HCT116 (cell line): ENCODE results near the gene DNAH7. TPM values are rescaled to one million over a fixed set of nuclear protein-coding genes. Genes with fewer than 3 reads are reported as not detected.

Experiments
- ATAC-seq: fragments of 200-7000 bp; cut with Tn5 transposase; 2 replicates; pipeline ENCODE4 v1.9.1; 2020; ENCODE audit warnings: mild to moderate bottlenecking, moderate library complexity
- BruUV-seq: library from RNA; stranded (reverse); fragments of 400-500 nt; replicated peaks from 2 replicates; lab custom pipeline; 2021; lab: Mats Ljungman, UMichigan
- CTCF ChIA-PET: fragments of 300-600 bp; sonication (Branson Sonifier 250); formaldehyde crosslinking; loops from one replicate; lab custom pipeline; 2021; ENCODE audit warnings: antibody characterized with exemption; lab: Charles Lee
- POLR2A ChIA-PET: fragments of 300-600, 350-600 bp; sonication (Branson Sonifier 250); formaldehyde crosslinking; loops from one replicate; lab custom pipeline; 2021; ENCODE audit warnings: antibody characterized with exemption; lab: Charles Lee
- RAD21 ChIA-PET, 2 experiments: fragments of 300-600 bp; sonication (Branson Sonifier 250); formaldehyde crosslinking; loops; one replicate each; lab custom pipeline; 2023; ENCODE audit warnings: low total read pairs in 2 of 2; ENCODE audit not compliant: uncharacterized antibody in 2 of 2, unreplicated experiment in 2 of 2, low non-redundant PET in 1 of 2; lab: Charles Lee
- DNase-seq: peaks from one replicate; pipeline ENCODE4 v3.0.0-alpha.2; 2010; ENCODE audit warnings: low read depth, low spot score
- H2AFZ ChIP-seq: fragments of 200-600 bp; shearing (Covaris generic), sonication (generic); 2 replicates; pipeline ENCODE4 v1.6.1; 2017; ENCODE audit warnings: low read depth, mixed run types, mixed read lengths, antibody characterized with exemption, low read length; ENCODE audit not compliant: poor library complexity, severe bottlenecking
- H3K27ac ChIP-seq: 2 replicates; pipeline ENCODE4 v1.5.1; 2012; ENCODE audit warnings: low read depth, low read length
- H3K27me3 ChIP-seq: fragments of 200-600 bp; sonication (generic); 2 replicates; pipeline ENCODE4 v1.6.1; 2016; ENCODE audit warnings: mixed run types, low read length, mixed read lengths; ENCODE audit not compliant: insufficient read depth
- H3K36me3 ChIP-seq, 2 experiments: fragments of 200-500 bp in 1 of 2; fragments of 200-600 bp in 1 of 2; sonication (Bioruptor generic) in 1 of 2; sonication (generic) in 1 of 2; 2 replicates each; pipeline versions ENCODE4 v1.5.1 to v1.6.1; 2014 to 2016; ENCODE audit warnings: low read length in 2 of 2, inconsistent platforms in 1 of 2, mixed read lengths in 1 of 2, mixed run types in 1 of 2; ENCODE audit not compliant: insufficient read depth in 2 of 2, control insufficient read depth in 1 of 2
- H3K4me1 ChIP-seq, 2 experiments: fragments of 200-600 bp in 1 of 2; sonication (generic) in 1 of 2; 2 replicates each; pipeline versions ENCODE4 v1.5.1 to v1.6.1; 2012 to 2017; ENCODE audit warnings: low read length in 2 of 2, inconsistent platforms in 1 of 2, mild to moderate bottlenecking in 1 of 2, mixed read lengths in 1 of 2, mixed run types in 1 of 2, moderate library complexity in 1 of 2; ENCODE audit not compliant: insufficient read depth in 2 of 2, control insufficient read depth in 1 of 2
- H3K4me2 ChIP-seq: fragments of 200-600 bp; sonication (generic); 2 replicates; pipeline ENCODE4 v1.6.1; 2017; ENCODE audit warnings: mixed run types, low read length, mixed read lengths
- H3K4me3 ChIP-seq, 2 experiments: fragments of 200-600 bp in 1 of 2; sonication (generic) in 1 of 2; replicated peaks in 1 of 2; 2 replicates each; pipeline ENCODE4 v1.5.1; 2011 to 2016; ENCODE audit warnings: low read length in 2 of 2, control low read depth in 1 of 2, low read depth in 1 of 2, mild to moderate bottlenecking in 1 of 2, mixed read lengths in 1 of 2, mixed run types in 1 of 2
- H3K79me2 ChIP-seq: fragments of 200-600 bp; sonication (generic); 2 replicates; pipeline ENCODE4 v1.6.1; 2017; ENCODE audit warnings: mild to moderate bottlenecking, mixed run types, low read length, moderate library complexity, mixed read lengths; ENCODE audit not compliant: insufficient read depth
- H3K9ac ChIP-seq: fragments of 200-600 bp; sonication (generic); 2 replicates; pipeline ENCODE4 v1.6.1; 2016; ENCODE audit warnings: low read length, mixed read lengths
- H3K9me2 ChIP-seq: fragments of 200-600 bp; sonication (generic), shearing (Covaris generic); 2 replicates; pipeline ENCODE4 v1.6.1; 2017; ENCODE audit warnings: mixed run types, mild to moderate bottlenecking, moderate library complexity; ENCODE audit not compliant: insufficient read depth
- H3K9me3 ChIP-seq, 2 experiments: fragments of 200-500 bp in 1 of 2; fragments of 200-600 bp in 1 of 2; sonication (Bioruptor generic) in 1 of 2; sonication (generic) in 1 of 2; 2 replicates each; pipeline ENCODE4 v1.6.1; 2014 to 2017; ENCODE audit warnings: low read length in 2 of 2, mixed read lengths in 2 of 2, inconsistent platforms in 1 of 2, low read depth in 1 of 2, mild to moderate bottlenecking in 1 of 2, mixed run types in 1 of 2, moderate library complexity in 1 of 2; ENCODE audit not compliant: control insufficient read depth in 1 of 2, insufficient read depth in 1 of 2
- H4K20me1 ChIP-seq: fragments of 200-600 bp; sonication (generic), shearing (Covaris generic); 2 replicates; pipeline ENCODE4 v1.6.1; 2017; ENCODE audit warnings: mixed run types, mild to moderate bottlenecking, moderate library complexity; ENCODE audit not compliant: insufficient read depth
- ATF3 ChIP-seq: IDR thresholded peaks from 2 replicates; pipeline ENCODE4 v1.6.1; 2012
- CBX3 ChIP-seq: IDR thresholded peaks from 2 replicates; pipeline ENCODE4 v1.6.1; 2012; ENCODE audit warnings: low read depth
- CEBPB ChIP-seq: IDR thresholded peaks from 2 replicates; pipeline ENCODE4 v1.6.1; 2012; ENCODE audit warnings: low read depth
- CTCF ChIP-seq, 3 experiments: fragments of 200-600 bp in 1 of 3; sonication (generic) in 1 of 3; IDR thresholded peaks in 2 of 3; conservative IDR thresholded peaks in 1 of 3; 2 replicates each; pipeline ENCODE4 v1.5.1; 2012 to 2017; ENCODE audit warnings: low read depth in 2 of 3, low read length in 2 of 3, antibody characterized with exemption in 1 of 3, borderline replicate concordance in 1 of 3, control low read depth in 1 of 3, mild to moderate bottlenecking in 1 of 3, mixed read lengths in 1 of 3, mixed run types in 1 of 3, moderate library complexity in 1 of 3; ENCODE audit not compliant: insufficient read depth in 1 of 3
- EGR1 ChIP-seq: IDR thresholded peaks from 2 replicates; pipeline ENCODE4 v1.6.1; 2012; ENCODE audit warnings: low read depth
- EZH2 ChIP-seq: fragments of 200-600 bp; sonication (generic); IDR thresholded peaks from 2 replicates; pipeline ENCODE4 v1.6.1; 2017; ENCODE audit warnings: antibody characterized with exemption, mixed run types
- EZH2phosphoT487 ChIP-seq: fragments of 200-600 bp; IDR thresholded peaks from 2 replicates; pipeline ENCODE4 v1.6.1; 2018; ENCODE audit warnings: antibody characterized with exemption, borderline replicate concordance
- FOSL1 ChIP-seq: IDR thresholded peaks from 2 replicates; pipeline ENCODE4 v1.6.1; 2012; ENCODE audit warnings: low read depth
- JUND ChIP-seq: IDR thresholded peaks from 2 replicates; pipeline ENCODE4 v1.6.1; 2012
- POLR2A ChIP-seq: IDR thresholded peaks from 2 replicates; pipeline ENCODE4 v1.7.0; 2011; ENCODE audit warnings: borderline replicate concordance; ENCODE audit not compliant: insufficient read depth, insufficient read length; ENCODE audit errors: extremely low read depth
- POLR2AphosphoS5 ChIP-seq: IDR thresholded peaks from 2 replicates; pipeline ENCODE4 v1.6.1; 2011; ENCODE audit warnings: mild to moderate bottlenecking, low read depth, low read length, moderate library complexity
- RAD21 ChIP-seq: IDR thresholded peaks from 2 replicates; pipeline ENCODE4 v1.6.1; 2012; ENCODE audit warnings: low read depth, mild to moderate bottlenecking
- REST ChIP-seq: IDR thresholded peaks from 2 replicates; pipeline ENCODE4 v1.6.1; 2012; ENCODE audit warnings: low read depth
- SP1 ChIP-seq: IDR thresholded peaks from 2 replicates; pipeline ENCODE4 v1.6.1; 2012; ENCODE audit warnings: low read depth
- SRF ChIP-seq: IDR thresholded peaks from 2 replicates; pipeline ENCODE4 v1.6.1; 2012; ENCODE audit warnings: low read depth
- TCF7L2 ChIP-seq: IDR thresholded peaks from 2 replicates; pipeline ENCODE4 v1.7.0; 2011; ENCODE audit warnings: borderline replicate concordance, inconsistent platforms; ENCODE audit not compliant: insufficient read depth, insufficient read length; ENCODE audit errors: extremely low read depth
- YY1 ChIP-seq: IDR thresholded peaks from 2 replicates; pipeline ENCODE4 v1.6.1; 2011; ENCODE audit warnings: low read length, low read depth, moderate library complexity, mild to moderate bottlenecking; ENCODE audit not compliant: insufficient replicate concordance; ENCODE audit errors: extremely low read depth
- ZFX ChIP-seq: fragments of 450-650 bp; IDR thresholded peaks from 2 replicates; pipeline ENCODE4 v1.6.1; 2017
- ZNF274 ChIP-seq: fragments of 200-500 bp; sonication (Bioruptor generic); IDR thresholded peaks from 2 replicates; pipeline ENCODE4 v1.6.1; 2014; ENCODE audit warnings: mild to moderate bottlenecking, low read depth, low read length, inconsistent platforms
- intact Hi-C: fragments of 100-400 bp; cut with micrococcal nuclease; formaldehyde crosslinking; loops from 2 replicates; pipeline ENCODE4 v1.10.0; 2022
- total RNA-seq: library from RNA; stranded (reverse); gene quantifications from one replicate; pipeline ENCODE4 v1.2.1, GENCODE V29; 2021; ENCODE audit not compliant: unreplicated experiment
- TF ChIP-seq, protein P1 (sequence below): IDR thresholded peaks from 2 replicates; pipeline ENCODE4 v1.6.1; 2011; ENCODE audit warnings: mild to moderate bottlenecking, low read length, moderate library complexity; ENCODE audit not compliant: insufficient replicate concordance; ENCODE audit errors: extremely low read depth

The DNAH7 gene
- total RNA-seq, 1 experiment from 2014 or later, result not detected

- ChIA-PET CTCF (no interaction called here), POLR2A (no interaction called here), RAD21 (no interaction called here)
- ATAC-seq, result no peak
- Histone ChIP-seq H3K9me3 (no peaks in the 10 kb centered on the region), H3K4me1 (no peaks in the 10 kb centered on the region), H4K20me1 (no peaks in the 10 kb centered on the region), H3K27me3 (no peaks in the 10 kb centered on the region), H3K79me2 (no peaks in the 10 kb centered on the region), H3K4me2 (no peak overlapping the region), H3K36me3 (no peaks in the 10 kb centered on the region), H2AFZ (no peak overlapping the region), H3K9ac (no peak overlapping the region), H3K4me3 (no peak overlapping the region), H3K9me2 (no peaks in the 10 kb centered on the region), H3K27ac (no peak overlapping the region)
- no peak for TF ChIP-seq CTCF (IDR thresholded peaks at IDR 0.05 in 2 of 3, conservative IDR thresholded peaks at IDR 0.05 in 1 of 3; ENCODE audit: borderline replicate concordance in 1 of 3, insufficient read depth in 1 of 3, low read depth in 2 of 3, low read length in 2 of 3)
- no peak for TF ChIP-seq CEBPB
- no peak for TF ChIP-seq ATF3
- no peak for TF ChIP-seq REST
- TF ChIP-seq SRF, result no peak
- TF ChIP-seq POLR2A, result no peak
- no peak for TF ChIP-seq ZNF274
- no peak for TF ChIP-seq EGR1
- no peak for TF ChIP-seq RAD21
- TF ChIP-seq YY1, result no peak
- TF ChIP-seq, protein P1, sequence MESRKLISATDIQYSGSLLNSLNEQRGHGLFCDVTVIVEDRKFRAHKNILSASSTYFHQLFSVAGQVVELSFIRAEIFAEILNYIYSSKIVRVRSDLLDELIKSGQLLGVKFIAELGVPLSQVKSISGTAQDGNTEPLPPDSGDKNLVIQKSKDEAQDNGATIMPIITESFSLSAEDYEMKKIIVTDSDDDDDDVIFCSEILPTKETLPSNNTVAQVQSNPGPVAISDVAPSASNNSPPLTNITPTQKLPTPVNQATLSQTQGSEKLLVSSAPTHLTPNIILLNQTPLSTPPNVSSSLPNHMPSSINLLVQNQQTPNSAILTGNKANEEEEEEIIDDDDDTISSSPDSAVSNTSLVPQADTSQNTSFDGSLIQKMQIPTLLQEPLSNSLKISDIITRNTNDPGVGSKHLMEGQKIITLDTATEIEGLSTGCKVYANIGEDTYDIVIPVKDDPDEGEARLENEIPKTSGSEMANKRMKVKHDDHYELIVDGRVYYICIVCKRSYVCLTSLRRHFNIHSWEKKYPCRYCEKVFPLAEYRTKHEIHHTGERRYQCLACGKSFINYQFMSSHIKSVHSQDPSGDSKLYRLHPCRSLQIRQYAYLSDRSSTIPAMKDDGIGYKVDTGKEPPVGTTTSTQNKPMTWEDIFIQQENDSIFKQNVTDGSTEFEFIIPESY, result no peak
- no peak for TF ChIP-seq CBX3
- TF ChIP-seq EZH2, result no peak
- no peak for TF ChIP-seq SP1
- TF ChIP-seq TCF7L2, result no peak
- TF ChIP-seq FOSL1, result no peak
- TF ChIP-seq ZFX, result no peak
- no peak for TF ChIP-seq JUND
- no peak for TF ChIP-seq POLR2AphosphoS5
- no peak for TF ChIP-seq EZH2phosphoT487
- no TSS peak for BruUV-seq
- no peak for DNase-seq
- intact Hi-C loops, result no loop called here
These were observed 4.9 kb upstream of the DNAH7 start for GRCh38 chr2:196073521-196073920.
